ENCODE data around the gene KIAA1143. TPM values are rescaled to one million over a fixed set of nuclear protein-coding genes. Genes with fewer than 3 reads are reported as not detected.

The KIAA1143 gene
- total RNA-seq, result 10 to 100 TPM; 35.5 to 42.2 (median 40.7) TPM

- Mint-ChIP-seq H3K4me1 (ENCODE audit: low read depth) (peaks cover 23% of the 10 kb centered on the region), H3K27me3 (ENCODE audit: low read depth) (no peaks in the 10 kb centered on the region)
- ATAC-seq, result peak; percentile 92 to 94
Measured at GRCh38 chr3:44761424-44762169, at the start of gene KIAA1143, which contains the start of gene KIF15. TSS of gene KIAA1143 (minus strand) at chr3:44761619. CDS start at chr3:44761602, 17 bp downstream. TSS of gene KIF15 (plus strand) at chr3:44761794. CDS start at chr3:44761866, 72 bp downstream.

GRCh38 chr3:44805960-44806359, 44.5 kb upstream of the KIAA1143 start:
- H3K27me3 Mint-ChIP-seq (ENCODE audit: low read depth), result no peaks in the 10 kb centered on the region

More at GRCh38 chr3:44761424-44762169, at the start of gene KIAA1143, which contains the start of gene KIF15:
- DNase-seq, result peak; percentile 98
- peaks cover 10% of the 10 kb centered on the region for H3K9me3 Mint-ChIP-seq
- peaks cover 22% of the 10 kb centered on the region for H3K36me3 Mint-ChIP-seq (ENCODE audit: insufficient read depth)
- peak within 1 kb of the TSS; percentile 89 for H3K4me3 Mint-ChIP-seq

GRCh38 chr3:44803298-44803697, 41.9 kb upstream of the KIAA1143 start:
- Mint-ChIP-seq H3K9me3 (no peaks in the 10 kb centered on the region), H3K36me3 (ENCODE audit: insufficient read depth) (no peaks in the 10 kb centered on the region), H3K4me1 (ENCODE audit: low read depth) (no peaks in the 10 kb centered on the region), H3K4me3 (no peak overlapping the region), H3K27me3 (ENCODE audit: low read depth) (no peaks in the 10 kb centered on the region)
- DNase-seq, result no peak
- ATAC-seq, result no peak

More at GRCh38 chr3:44805960-44806359, 44.5 kb upstream of the KIAA1143 start:
- DNase-seq (no peak), ATAC-seq (no peak)
- Mint-ChIP-seq H3K4me3 (no peak overlapping the region), H3K36me3 (ENCODE audit: insufficient read depth) (no peaks in the 10 kb centered on the region), H3K4me1 (ENCODE audit: low read depth) (no peaks in the 10 kb centered on the region), H3K9me3 (no peaks in the 10 kb centered on the region)

GRCh38 chr3:44802011-44802410, 40.6 kb upstream of the KIAA1143 start:
- H3K36me3 Mint-ChIP-seq (ENCODE audit: insufficient read depth), result no peaks in the 10 kb centered on the region
- H3K27me3 Mint-ChIP-seq (ENCODE audit: low read depth), result no peaks in the 10 kb centered on the region
- H3K4me1 Mint-ChIP-seq (ENCODE audit: low read depth), result no peaks in the 10 kb centered on the region
- ATAC-seq (no peak), DNase-seq (no peak)
- no peak overlapping the region for H3K4me3 Mint-ChIP-seq
- H3K9me3 Mint-ChIP-seq, result no peaks in the 10 kb centered on the region

- no peak for ATAC-seq
- H3K4me3 Mint-ChIP-seq, result no peak overlapping the region
- H3K27me3 Mint-ChIP-seq (ENCODE audit: low read depth), result no peaks in the 10 kb centered on the region
- H3K9me3 Mint-ChIP-seq, result no peaks in the 10 kb centered on the region
- H3K36me3 Mint-ChIP-seq (ENCODE audit: insufficient read depth), result no peaks in the 10 kb centered on the region
- DNase-seq, result no peak
- no peaks in the 10 kb centered on the region for H3K4me1 Mint-ChIP-seq (ENCODE audit: low read depth)
Measured at GRCh38 chr3:44795197-44795596, 33.8 kb upstream of the KIAA1143 start.

- no peak overlapping the region for H3K4me3 Mint-ChIP-seq
- DNase-seq (no peak), ATAC-seq (no peak)
- no peaks in the 10 kb centered on the region for H3K36me3 Mint-ChIP-seq (ENCODE audit: insufficient read depth)
- H3K27me3 Mint-ChIP-seq (ENCODE audit: low read depth), result no peaks in the 10 kb centered on the region
- H3K9me3 Mint-ChIP-seq, result no peaks in the 10 kb centered on the region
- H3K4me1 Mint-ChIP-seq (ENCODE audit: low read depth), result no peaks in the 10 kb centered on the region
Measured at GRCh38 chr3:44782891-44783290, 21.5 kb upstream of the KIAA1143 start.

- H3K36me3 Mint-ChIP-seq (ENCODE audit: insufficient read depth), result peaks cover 3% of the 10 kb centered on the region
- H3K9me3 Mint-ChIP-seq, result peaks cover 9% of the 10 kb centered on the region
- H3K4me1 Mint-ChIP-seq (ENCODE audit: low read depth), result no peaks in the 10 kb centered on the region
- no peak overlapping the region for H3K4me3 Mint-ChIP-seq
- ATAC-seq (no peak), DNase-seq (no peak)
- H3K27me3 Mint-ChIP-seq (ENCODE audit: low read depth), result no peaks in the 10 kb centered on the region
Measured at GRCh38 chr3:44772099-44772442, 10.7 kb upstream of the KIAA1143 start.

- ATAC-seq (no peak), DNase-seq (no peak)
- Mint-ChIP-seq H3K4me3 (no peak overlapping the region), H3K9me3 (peaks cover 9% of the 10 kb centered on the region), H3K36me3 (ENCODE audit: insufficient read depth) (peaks cover 3% of the 10 kb centered on the region), H3K27me3 (ENCODE audit: low read depth) (no peaks in the 10 kb centered on the region), H3K4me1 (ENCODE audit: low read depth) (no peaks in the 10 kb centered on the region)
Measured at GRCh38 chr3:44771424-44772098, 10.1 kb upstream of the KIAA1143 start.

GRCh38 chr3:44764248-44764647, 2.8 kb upstream of the KIAA1143 start:
- peaks cover 11% of the 10 kb centered on the region for H3K4me1 Mint-ChIP-seq (ENCODE audit: low read depth)
- H3K4me3 Mint-ChIP-seq, result no peak overlapping the region
- H3K27me3 Mint-ChIP-seq (ENCODE audit: low read depth), result no peaks in the 10 kb centered on the region
- peaks cover 3% of the 10 kb centered on the region for H3K9me3 Mint-ChIP-seq
- ATAC-seq (no peak), DNase-seq (no peak)
- H3K36me3 Mint-ChIP-seq (ENCODE audit: insufficient read depth), result peaks cover 3% of the 10 kb centered on the region

GRCh38 chr3:44762690-44763089, 1.3 kb upstream of the KIAA1143 start:
- H3K9me3 Mint-ChIP-seq, result peaks cover 5% of the 10 kb centered on the region
- peak overlapping the region; percentile 89 for H3K4me3 Mint-ChIP-seq
- no peak for ATAC-seq
- no peak for DNase-seq
- peaks cover 17% of the 10 kb centered on the region for H3K4me1 Mint-ChIP-seq (ENCODE audit: low read depth)
- H3K27me3 Mint-ChIP-seq (ENCODE audit: low read depth), result no peaks in the 10 kb centered on the region
- H3K36me3 Mint-ChIP-seq (ENCODE audit: insufficient read depth), result peaks cover 15% of the 10 kb centered on the region

GRCh38 chr3:44762170-44762677, 805 bp upstream of the KIAA1143 start:
- peak overlapping the region; percentile 89 for H3K4me3 Mint-ChIP-seq
- no peaks in the 10 kb centered on the region for H3K27me3 Mint-ChIP-seq (ENCODE audit: low read depth)
- DNase-seq, result no peak
- peaks cover 21% of the 10 kb centered on the region for H3K4me1 Mint-ChIP-seq (ENCODE audit: low read depth)
- peaks cover 19% of the 10 kb centered on the region for H3K36me3 Mint-ChIP-seq (ENCODE audit: insufficient read depth)
- H3K9me3 Mint-ChIP-seq, result peaks cover 8% of the 10 kb centered on the region
- no peak for ATAC-seq

GRCh38 chr3:44761101-44761423, 357 bp downstream of the KIAA1143 start:
- DNase-seq (no peak), ATAC-seq (peak; percentile 8)
- Mint-ChIP-seq H3K4me3 (peak overlapping the region; percentile 89), H3K9me3 (peaks cover 10% of the 10 kb centered on the region), H3K36me3 (ENCODE audit: insufficient read depth) (peaks cover 24% of the 10 kb centered on the region), H3K27me3 (ENCODE audit: low read depth) (no peaks in the 10 kb centered on the region), H3K4me1 (ENCODE audit: low read depth) (peaks cover 23% of the 10 kb centered on the region)

GRCh38 chr3:44734646-44735168, 26.7 kb downstream of the KIAA1143 start:
- H3K4me3 Mint-ChIP-seq, result no peak overlapping the region
- H3K9me3 Mint-ChIP-seq, result peaks cover 69% of the 10 kb centered on the region
- peaks cover 45% of the 10 kb centered on the region for H3K36me3 Mint-ChIP-seq (ENCODE audit: insufficient read depth)
- ATAC-seq (no peak), DNase-seq (no peak)
- H3K27me3 Mint-ChIP-seq (ENCODE audit: low read depth), result no peaks in the 10 kb centered on the region
- peaks cover 5% of the 10 kb centered on the region for H3K4me1 Mint-ChIP-seq (ENCODE audit: low read depth)

- H3K27me3 Mint-ChIP-seq (ENCODE audit: low read depth), result no peaks in the 10 kb centered on the region
- H3K9me3 Mint-ChIP-seq, result peaks cover 48% of the 10 kb centered on the region
- H3K4me1 Mint-ChIP-seq (ENCODE audit: low read depth), result peaks cover 13% of the 10 kb centered on the region
- peaks cover 41% of the 10 kb centered on the region for H3K36me3 Mint-ChIP-seq (ENCODE audit: insufficient read depth)
- ATAC-seq (peak; percentile 98 to 99), DNase-seq (peak; percentile 77)
- H3K4me3 Mint-ChIP-seq, result peak within 1 kb of the TSS; percentile 92
Measured at GRCh38 chr3:44729384-44729910, 32.0 kb downstream of the KIAA1143 start, which contains the start of gene ZNF501. TSS of gene ZNF501 (plus strand) at chr3:44729635. CDS start at chr3:44734422, 4,787 bp downstream.

Measured in activated T-cell treated with anti-CD3 and anti-CD28 coated beads, Interleukin-2, amount 50 U/mL, for 4 hours (primary cell).